HL-60 (cell line): ENCODE measurements around the gene PPP6R3.
A peak's percentile ranks its signal among the peaks of the same experiment; 100 is the strongest.
"Not testable (repeated sequence)": the region's sequence is repeated elsewhere in the genome, so short reads cannot be mapped to it uniquely, and the experiment has no call there.

Experiments
- DNase-seq, 2 experiments: peaks; one replicate each; pipeline ENCODE4 v3.0.0-alpha.2; 2010 to 2020; ENCODE audit warnings: low read depth in 1 of 2, low spot score in 1 of 2
- H3K27ac ChIP-seq: fragments of 250-450 bp; sonication (Bioruptor Pico); replicated peaks from 2 replicates; pipeline ENCODE4 v1.5.1; 2020; ENCODE audit warnings: mild to moderate bottlenecking, moderate library complexity
- H3K27me3 ChIP-seq: fragments of 250-450 bp; sonication (Bioruptor Pico); 2 replicates; pipeline ENCODE4 v1.5.1; 2021; ENCODE audit warnings: mild to moderate bottlenecking, moderate library complexity; ENCODE audit not compliant: insufficient read depth, poor library complexity, severe bottlenecking
- H3K4me3 ChIP-seq: replicated peaks from 2 replicates; pipeline ENCODE4 v1.5.1; 2011; ENCODE audit warnings: mild to moderate bottlenecking, control low read depth, low read length; ENCODE audit not compliant: insufficient read depth
- GABPA ChIP-seq: IDR thresholded peaks from 2 replicates; pipeline ENCODE4 v1.6.1; 2012; ENCODE audit warnings: low read depth
- POLR2AphosphoS5 ChIP-seq: IDR thresholded peaks from 2 replicates; pipeline ENCODE4 v1.6.1; 2012; ENCODE audit warnings: low read depth
- SPI1 ChIP-seq: IDR thresholded peaks from 2 replicates; pipeline ENCODE4 v1.6.1; 2012; ENCODE audit warnings: low read depth, mild to moderate bottlenecking, borderline replicate concordance
- TF ChIP-seq, protein P1 (sequence below): IDR thresholded peaks from one replicate; pipeline ENCODE4 v1.5.1; 2011; ENCODE audit warnings: low read length, control low read depth, inconsistent platforms; ENCODE audit not compliant: insufficient read depth
- TF ChIP-seq, protein P2 (sequence below): IDR thresholded peaks from 2 replicates; pipeline ENCODE4 v1.6.1; 2012; ENCODE audit warnings: low read depth; ENCODE audit not compliant: insufficient replicate concordance

Gene PPP6R3

DNA sequence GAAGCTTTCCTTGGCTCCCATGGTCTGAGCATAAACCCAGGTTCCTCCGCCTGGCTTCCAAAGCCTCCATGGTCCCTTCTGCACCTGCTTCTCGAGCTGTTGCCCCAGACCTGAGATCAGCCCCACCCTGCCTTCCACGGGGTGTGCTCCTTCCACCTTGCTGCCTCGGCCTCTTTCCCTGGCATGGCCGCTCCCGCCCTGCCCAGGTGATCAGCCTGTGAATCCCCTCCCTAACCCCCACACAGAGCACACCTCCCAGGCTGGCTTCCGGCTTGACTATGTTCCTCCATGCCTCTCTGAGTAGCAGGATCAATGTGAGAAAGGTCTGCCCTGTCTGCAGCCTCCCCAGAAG lies 2.7 kb upstream of the PPP6R3 start:
- no peak overlapping the region for H3K27ac ChIP-seq
- no peak for TF ChIP-seq POLR2AphosphoS5
- TF ChIP-seq, protein P1, sequence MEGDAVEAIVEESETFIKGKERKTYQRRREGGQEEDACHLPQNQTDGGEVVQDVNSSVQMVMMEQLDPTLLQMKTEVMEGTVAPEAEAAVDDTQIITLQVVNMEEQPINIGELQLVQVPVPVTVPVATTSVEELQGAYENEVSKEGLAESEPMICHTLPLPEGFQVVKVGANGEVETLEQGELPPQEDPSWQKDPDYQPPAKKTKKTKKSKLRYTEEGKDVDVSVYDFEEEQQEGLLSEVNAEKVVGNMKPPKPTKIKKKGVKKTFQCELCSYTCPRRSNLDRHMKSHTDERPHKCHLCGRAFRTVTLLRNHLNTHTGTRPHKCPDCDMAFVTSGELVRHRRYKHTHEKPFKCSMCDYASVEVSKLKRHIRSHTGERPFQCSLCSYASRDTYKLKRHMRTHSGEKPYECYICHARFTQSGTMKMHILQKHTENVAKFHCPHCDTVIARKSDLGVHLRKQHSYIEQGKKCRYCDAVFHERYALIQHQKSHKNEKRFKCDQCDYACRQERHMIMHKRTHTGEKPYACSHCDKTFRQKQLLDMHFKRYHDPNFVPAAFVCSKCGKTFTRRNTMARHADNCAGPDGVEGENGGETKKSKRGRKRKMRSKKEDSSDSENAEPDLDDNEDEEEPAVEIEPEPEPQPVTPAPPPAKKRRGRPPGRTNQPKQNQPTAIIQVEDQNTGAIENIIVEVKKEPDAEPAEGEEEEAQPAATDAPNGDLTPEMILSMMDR: no peak
- TF ChIP-seq GABPA: no peak
- TF ChIP-seq, protein P2, sequence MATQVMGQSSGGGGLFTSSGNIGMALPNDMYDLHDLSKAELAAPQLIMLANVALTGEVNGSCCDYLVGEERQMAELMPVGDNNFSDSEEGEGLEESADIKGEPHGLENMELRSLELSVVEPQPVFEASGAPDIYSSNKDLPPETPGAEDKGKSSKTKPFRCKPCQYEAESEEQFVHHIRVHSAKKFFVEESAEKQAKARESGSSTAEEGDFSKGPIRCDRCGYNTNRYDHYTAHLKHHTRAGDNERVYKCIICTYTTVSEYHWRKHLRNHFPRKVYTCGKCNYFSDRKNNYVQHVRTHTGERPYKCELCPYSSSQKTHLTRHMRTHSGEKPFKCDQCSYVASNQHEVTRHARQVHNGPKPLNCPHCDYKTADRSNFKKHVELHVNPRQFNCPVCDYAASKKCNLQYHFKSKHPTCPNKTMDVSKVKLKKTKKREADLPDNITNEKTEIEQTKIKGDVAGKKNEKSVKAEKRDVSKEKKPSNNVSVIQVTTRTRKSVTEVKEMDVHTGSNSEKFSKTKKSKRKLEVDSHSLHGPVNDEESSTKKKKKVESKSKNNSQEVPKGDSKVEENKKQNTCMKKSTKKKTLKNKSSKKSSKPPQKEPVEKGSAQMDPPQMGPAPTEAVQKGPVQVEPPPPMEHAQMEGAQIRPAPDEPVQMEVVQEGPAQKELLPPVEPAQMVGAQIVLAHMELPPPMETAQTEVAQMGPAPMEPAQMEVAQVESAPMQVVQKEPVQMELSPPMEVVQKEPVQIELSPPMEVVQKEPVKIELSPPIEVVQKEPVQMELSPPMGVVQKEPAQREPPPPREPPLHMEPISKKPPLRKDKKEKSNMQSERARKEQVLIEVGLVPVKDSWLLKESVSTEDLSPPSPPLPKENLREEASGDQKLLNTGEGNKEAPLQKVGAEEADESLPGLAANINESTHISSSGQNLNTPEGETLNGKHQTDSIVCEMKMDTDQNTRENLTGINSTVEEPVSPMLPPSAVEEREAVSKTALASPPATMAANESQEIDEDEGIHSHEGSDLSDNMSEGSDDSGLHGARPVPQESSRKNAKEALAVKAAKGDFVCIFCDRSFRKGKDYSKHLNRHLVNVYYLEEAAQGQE: no peak
- TF ChIP-seq SPI1: no peak
- no peak overlapping the region for H3K4me3 ChIP-seq
- no peaks in the 10 kb centered on the region for H3K27me3 ChIP-seq
- DNase-seq: no peak

DNA sequence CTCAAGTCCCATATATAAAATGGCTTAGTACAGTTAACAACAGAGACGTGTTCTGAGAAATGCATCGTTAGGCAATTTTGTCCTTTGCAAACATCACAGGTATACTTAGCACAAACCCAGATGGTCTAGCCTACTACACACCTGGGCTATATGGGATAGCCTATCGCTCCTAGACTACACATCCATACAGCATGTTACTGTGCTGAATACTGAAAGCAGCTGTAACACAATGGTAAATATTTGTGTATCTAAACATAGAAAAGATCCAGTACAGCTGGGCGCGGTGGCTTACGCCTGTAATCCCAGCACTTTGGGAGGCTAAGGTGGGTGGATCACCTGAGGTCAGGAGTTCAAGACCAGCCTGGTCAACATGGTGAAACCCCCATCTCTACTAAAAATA lies 2.2 kb upstream of the PPP6R3 start:
- H3K27me3 ChIP-seq, H3K27ac ChIP-seq, DNase-seq, H3K4me3 ChIP-seq: not testable (repeated sequence)

DNA sequence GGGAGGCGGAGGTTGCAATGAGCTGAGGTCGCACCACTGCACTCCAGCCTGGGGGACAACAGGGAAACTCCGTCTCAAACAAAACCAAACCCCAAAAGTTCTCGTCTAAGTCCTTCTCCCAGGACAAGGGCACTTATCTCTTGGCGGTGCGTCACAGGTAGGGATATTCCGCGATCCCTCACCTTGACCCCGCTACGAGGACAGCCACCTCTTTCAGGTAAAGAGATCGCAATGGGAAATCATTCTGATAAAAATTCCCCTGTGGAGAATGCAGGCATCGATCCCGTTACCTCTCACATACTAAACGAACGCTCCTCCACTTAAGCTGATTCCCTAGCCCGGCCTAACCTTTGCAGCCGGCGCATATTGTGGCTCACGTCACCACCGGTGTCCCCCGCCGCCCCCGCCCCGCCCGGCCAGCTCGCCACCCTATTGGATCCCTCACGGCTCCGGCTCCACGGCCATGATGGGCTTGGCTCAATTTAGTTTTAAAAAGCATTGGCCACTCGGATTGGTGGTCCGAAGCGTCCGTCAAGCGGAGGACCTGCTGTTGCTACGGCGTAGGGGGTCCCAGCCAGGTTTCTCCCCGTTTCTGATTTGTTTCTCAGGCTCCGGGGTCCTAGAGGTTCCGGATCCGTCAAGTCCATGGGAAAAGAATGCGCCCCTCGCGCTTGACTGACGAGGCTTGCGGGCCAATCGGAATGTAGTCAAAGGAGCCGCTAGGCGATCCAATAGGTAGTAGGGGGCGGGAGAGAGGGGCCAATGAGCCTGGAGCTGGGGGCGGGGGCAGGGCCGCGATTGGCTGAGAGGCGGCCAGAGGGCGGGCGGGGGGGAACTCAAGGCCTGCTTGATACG lies 439 bp upstream of the PPP6R3 start:
- Histone ChIP-seq H3K27me3 (no peaks in the 10 kb centered on the region), H3K27ac (peak overlapping the region; percentile 94), H3K4me3 (peak overlapping the region; percentile 68)
- TF ChIP-seq, protein P1: no peak
- no peak for TF ChIP-seq GABPA
- no peak for TF ChIP-seq SPI1
- TF ChIP-seq, protein P2: no peak
- no peak for TF ChIP-seq POLR2AphosphoS5
- DNase-seq: peak; percentile 92 to 98

DNA sequence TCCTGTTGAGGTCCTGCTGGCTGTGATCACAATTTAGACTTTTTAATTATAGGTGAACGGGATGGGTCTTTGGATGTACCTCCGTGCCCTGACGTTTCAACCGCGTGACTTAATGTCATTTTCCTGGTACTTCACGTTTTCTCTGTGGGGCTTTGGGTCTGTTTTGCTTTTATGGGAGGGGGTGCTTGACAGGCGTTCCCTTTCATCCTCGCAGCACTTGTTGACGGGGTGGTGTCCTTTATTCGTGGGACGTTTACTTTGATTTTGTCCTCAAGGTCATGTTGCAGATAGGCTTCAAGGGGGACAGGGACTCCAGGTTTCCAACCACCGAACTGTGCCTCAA lies 994 bp downstream of the PPP6R3 start:
- H3K4me3 ChIP-seq: peak overlapping the region; percentile 68
- TF ChIP-seq SPI1 (no peak), GABPA (no peak), POLR2AphosphoS5 (no peak)
- TF ChIP-seq, protein P2: no peak
- TF ChIP-seq, protein P1: no peak
- H3K27ac ChIP-seq: peak overlapping the region; percentile 33
- no peak for DNase-seq
- H3K27me3 ChIP-seq: no peaks in the 10 kb centered on the region
